Measurements from ENCODE around the gene LRP1B. TPM values are rescaled to one million over a fixed set of nuclear protein-coding genes. Genes with fewer than 3 reads are reported as not detected.
A peak's percentile ranks its signal among the peaks of the same experiment; 100 is the strongest.

Gene LRP1B
- polyA plus RNA-seq, 1 donor from 2014 or later: 12.7 TPM

DNA sequence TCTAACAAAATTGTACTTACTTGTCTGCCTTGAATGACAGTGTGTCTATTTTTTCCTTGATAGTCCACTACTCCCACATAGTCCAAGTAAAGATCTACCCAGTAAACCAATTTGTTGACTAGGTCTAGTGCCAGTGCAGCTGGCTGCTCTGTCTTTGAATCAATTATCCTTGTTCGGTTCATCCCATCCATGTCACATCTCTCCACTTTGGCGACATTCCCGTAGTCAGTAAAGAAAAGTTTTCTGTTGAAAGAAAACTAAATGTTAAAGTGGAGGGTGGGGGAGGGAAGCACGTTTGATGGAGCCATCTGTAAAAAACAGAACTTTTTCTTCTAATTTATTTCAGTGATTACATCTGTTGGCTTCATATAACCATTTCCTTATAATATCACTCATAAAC is 1068.8 kb downstream of the LRP1B start:
- H2AFZ ChIP-seq (ENCODE audit: low read depth, low read length): no peak overlapping the region

GRCh38 chr2:141058556-141058955 is 1072.3 kb downstream of the LRP1B start:
- H3K27ac ChIP-seq (ENCODE audit: low read length): peak overlapping the region; percentile 38
- no peaks in the 10 kb centered on the region for H3K27me3 ChIP-seq (ENCODE audit: insufficient read depth, low read depth, low read length)
- H4K20me1 ChIP-seq (ENCODE audit: insufficient read depth): no peaks in the 10 kb centered on the region
- H3K36me3 ChIP-seq (ENCODE audit: insufficient read depth, low read length): no peaks in the 10 kb centered on the region
- no peak overlapping the region for H2AFZ ChIP-seq (ENCODE audit: low read depth, low read length)
- no peaks in the 10 kb centered on the region for H3K79me2 ChIP-seq (replicated peaks; ENCODE audit: insufficient read depth, low read length)
- H3K9me3 ChIP-seq (ENCODE audit: low read length): no peaks in the 10 kb centered on the region
- no peak overlapping the region for H3K4me2 ChIP-seq (ENCODE audit: low read length)
- no peaks in the 10 kb centered on the region for H3K9me2 ChIP-seq (ENCODE audit: insufficient read depth, low read length)
- no peaks in the 10 kb centered on the region for H3F3A ChIP-seq (ENCODE audit: insufficient read depth, low read length, poor library complexity, severe bottlenecking)
- TF ChIP-seq MXI1 (conservative IDR thresholded peaks at IDR 0.05; ENCODE audit: poor library complexity, severe bottlenecking): no peak
- peak; percentile 99 for TF ChIP-seq EP300 (conservative IDR thresholded peaks at IDR 0.05; ENCODE audit: poor library complexity, severe bottlenecking)
- TF ChIP-seq POLR2AphosphoS5 (IDR thresholded peaks at IDR 0.05): peak; percentile 98
- peak; percentile 85 for TF ChIP-seq REST (IDR thresholded peaks at IDR 0.05; ENCODE audit: borderline replicate concordance)
- peak; percentile 39 for TF ChIP-seq RAD21 (conservative IDR thresholded peaks at IDR 0.05)
- no peak overlapping the region for H3K4me3 ChIP-seq (ENCODE audit: low read length)
- H3K9ac ChIP-seq (ENCODE audit: low read length): no peak overlapping the region

More for the DNA sequence above, 1068.8 kb downstream of the LRP1B start:
- Histone ChIP-seq H3K9ac (ENCODE audit: low read length) (no peak overlapping the region), H3K4me2 (ENCODE audit: low read length) (no peak overlapping the region), H3F3A (ENCODE audit: insufficient read depth, low read length, poor library complexity, severe bottlenecking) (no peaks in the 10 kb centered on the region), H3K79me2 (replicated peaks; ENCODE audit: insufficient read depth, low read length) (no peaks in the 10 kb centered on the region), H3K9me2 (ENCODE audit: insufficient read depth, low read length) (no peaks in the 10 kb centered on the region), H3K36me3 (ENCODE audit: insufficient read depth, low read length) (no peaks in the 10 kb centered on the region), H4K20me1 (ENCODE audit: insufficient read depth) (no peaks in the 10 kb centered on the region), H3K27ac (ENCODE audit: low read length) (no peak overlapping the region), H3K9me3 (ENCODE audit: low read length) (no peaks in the 10 kb centered on the region), H3K4me3 (ENCODE audit: low read length) (no peak overlapping the region), H3K27me3 (ENCODE audit: insufficient read depth, low read depth, low read length) (no peaks in the 10 kb centered on the region)
- no peak for TF ChIP-seq POLR2AphosphoS5 (IDR thresholded peaks at IDR 0.05)
- TF ChIP-seq, protein P1, sequence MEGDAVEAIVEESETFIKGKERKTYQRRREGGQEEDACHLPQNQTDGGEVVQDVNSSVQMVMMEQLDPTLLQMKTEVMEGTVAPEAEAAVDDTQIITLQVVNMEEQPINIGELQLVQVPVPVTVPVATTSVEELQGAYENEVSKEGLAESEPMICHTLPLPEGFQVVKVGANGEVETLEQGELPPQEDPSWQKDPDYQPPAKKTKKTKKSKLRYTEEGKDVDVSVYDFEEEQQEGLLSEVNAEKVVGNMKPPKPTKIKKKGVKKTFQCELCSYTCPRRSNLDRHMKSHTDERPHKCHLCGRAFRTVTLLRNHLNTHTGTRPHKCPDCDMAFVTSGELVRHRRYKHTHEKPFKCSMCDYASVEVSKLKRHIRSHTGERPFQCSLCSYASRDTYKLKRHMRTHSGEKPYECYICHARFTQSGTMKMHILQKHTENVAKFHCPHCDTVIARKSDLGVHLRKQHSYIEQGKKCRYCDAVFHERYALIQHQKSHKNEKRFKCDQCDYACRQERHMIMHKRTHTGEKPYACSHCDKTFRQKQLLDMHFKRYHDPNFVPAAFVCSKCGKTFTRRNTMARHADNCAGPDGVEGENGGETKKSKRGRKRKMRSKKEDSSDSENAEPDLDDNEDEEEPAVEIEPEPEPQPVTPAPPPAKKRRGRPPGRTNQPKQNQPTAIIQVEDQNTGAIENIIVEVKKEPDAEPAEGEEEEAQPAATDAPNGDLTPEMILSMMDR (IDR thresholded peaks at IDR 0.05; ENCODE audit: poor library complexity, severe bottlenecking): no peak
- no peak for TF ChIP-seq REST (IDR thresholded peaks at IDR 0.05; ENCODE audit: borderline replicate concordance)

Data from neural cell (in vitro differentiated cells).